ENCODE data around the gene PLEKHA7.

DNA sequence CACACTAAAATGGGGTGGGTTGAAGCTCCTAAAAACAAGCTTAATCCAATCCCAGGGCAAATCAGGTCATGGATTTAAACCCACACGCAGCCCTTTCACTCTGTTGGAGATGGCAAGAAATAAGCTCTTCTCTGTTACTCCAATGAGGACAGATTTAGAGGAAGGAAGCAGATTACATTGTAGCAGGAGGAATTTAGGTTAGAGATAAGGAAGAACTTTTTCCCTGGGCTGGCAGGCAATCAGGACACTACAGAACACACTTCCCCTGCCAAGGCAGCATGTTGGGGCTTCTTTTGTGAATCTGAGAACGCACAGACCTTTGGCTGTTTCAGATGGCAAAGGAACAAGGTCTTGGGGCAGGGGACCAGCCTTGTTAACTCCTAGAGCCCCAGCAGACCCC is 229.5 kb downstream of the PLEKHA7 start:
- no peak for TF ChIP-seq POLR2A (IDR thresholded peaks at IDR 0.05; ENCODE audit: low read depth, low read length)
- no peak for TF ChIP-seq TAF1 (IDR thresholded peaks at IDR 0.05; ENCODE audit: borderline replicate concordance, low read depth, low read length)

Measured in GM12892 (cell line).